GM12891 (cell line): ENCODE data around the gene DNAH8.

Experiments
- POLR2A ChIP-seq: IDR thresholded peaks from 2 replicates; pipeline ENCODE4 v1.6.1; 2011; ENCODE audit warnings: low read depth, low read length, control low read depth
- POLR2AphosphoS5 ChIP-seq: IDR thresholded peaks from 2 replicates; pipeline ENCODE4 v1.6.1; 2011; ENCODE audit warnings: low read depth, low read length, control low read depth
- TAF1 ChIP-seq: IDR thresholded peaks from 2 replicates; pipeline ENCODE4 v1.6.1; 2011; ENCODE audit warnings: low read depth, low read length, control low read depth

DNA sequence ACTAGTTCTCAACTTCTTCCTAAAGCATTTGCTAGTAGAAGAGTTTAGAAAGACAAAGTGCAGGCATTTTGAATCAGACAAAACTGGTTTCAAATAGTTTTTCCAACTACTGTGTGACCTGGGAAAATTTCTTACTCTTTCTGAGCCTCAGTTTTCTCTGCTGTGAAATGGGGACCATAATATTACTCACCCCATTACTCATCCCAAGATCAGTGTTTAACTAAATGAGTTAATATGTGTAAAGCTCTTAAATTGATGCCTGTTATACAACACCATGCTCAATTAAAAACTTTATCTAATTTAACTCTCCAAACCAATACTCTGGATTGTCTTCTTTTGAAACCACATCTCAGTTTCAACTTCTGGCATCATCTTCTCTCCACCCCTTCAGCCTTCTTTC lies 87.4 kb downstream of the DNAH8 start:
- no peak for TF ChIP-seq TAF1
- TF ChIP-seq POLR2A = no peak
- TF ChIP-seq POLR2AphosphoS5 = no peak
